Nasal cavity respiratory epithelium epithelial cell of viscerocranial mucosa (primary cell): ENCODE measurements around the gene B3GNT3. TPM values are rescaled to one million over a fixed set of nuclear protein-coding genes. Genes with fewer than 3 reads are reported as not detected.

Experiments used
- total RNA-seq: library from RNA; depleted of rRNA; stranded (reverse); fragments of >200 nt; gene quantifications from 2 replicates; pipeline ENCODE4 v1.2.3, GENCODE V29; 2014

The B3GNT3 gene, protein sequence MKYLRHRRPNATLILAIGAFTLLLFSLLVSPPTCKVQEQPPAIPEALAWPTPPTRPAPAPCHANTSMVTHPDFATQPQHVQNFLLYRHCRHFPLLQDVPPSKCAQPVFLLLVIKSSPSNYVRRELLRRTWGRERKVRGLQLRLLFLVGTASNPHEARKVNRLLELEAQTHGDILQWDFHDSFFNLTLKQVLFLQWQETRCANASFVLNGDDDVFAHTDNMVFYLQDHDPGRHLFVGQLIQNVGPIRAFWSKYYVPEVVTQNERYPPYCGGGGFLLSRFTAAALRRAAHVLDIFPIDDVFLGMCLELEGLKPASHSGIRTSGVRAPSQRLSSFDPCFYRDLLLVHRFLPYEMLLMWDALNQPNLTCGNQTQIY
- 9.1 and 12.6 TPM in 2 replicates for total RNA-seq

DNA sequence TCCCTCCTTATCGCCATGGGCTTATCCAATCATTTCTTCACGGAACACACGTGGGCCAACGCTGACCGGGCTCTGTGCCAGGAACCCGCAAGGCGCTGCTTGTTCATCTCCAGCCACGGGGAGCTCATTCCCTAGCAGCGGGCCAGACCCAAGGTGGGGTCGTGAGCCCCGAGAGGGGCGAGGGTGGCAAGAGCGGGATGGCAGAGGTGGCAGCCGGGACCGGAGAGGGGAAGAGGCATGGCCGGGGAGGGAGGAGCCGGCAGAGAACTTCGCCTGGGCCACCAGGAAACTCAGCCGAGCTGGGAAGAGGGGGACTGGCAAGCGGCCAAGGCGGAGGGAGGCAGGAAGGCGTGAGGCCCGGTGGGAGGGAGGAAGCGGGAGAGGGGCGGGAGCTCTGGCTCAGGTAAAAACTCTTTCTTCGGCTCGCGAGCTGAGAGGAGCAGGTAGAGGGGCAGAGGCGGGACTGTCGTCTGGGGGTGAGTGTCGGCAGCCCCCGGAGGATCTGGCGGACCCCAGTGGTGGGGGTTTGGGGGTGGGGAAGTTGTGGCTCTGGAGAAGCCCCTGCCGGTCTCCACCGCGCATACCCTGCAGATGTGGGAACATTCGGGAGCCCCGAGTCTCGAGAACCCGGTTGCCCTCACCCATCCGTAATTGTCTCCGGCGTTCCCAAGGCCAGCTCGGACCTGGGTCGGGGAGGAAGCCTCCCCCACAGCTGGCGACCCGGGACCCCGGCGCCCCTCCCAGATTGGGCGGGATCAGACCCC, at the start of gene B3GNT3:
Gene B3GNT3 (plus strand): TSS at position 408 of the 764 bp plus-strand sequence. CDS start 12,670 bp downstream, outside the sequence.

DNA sequence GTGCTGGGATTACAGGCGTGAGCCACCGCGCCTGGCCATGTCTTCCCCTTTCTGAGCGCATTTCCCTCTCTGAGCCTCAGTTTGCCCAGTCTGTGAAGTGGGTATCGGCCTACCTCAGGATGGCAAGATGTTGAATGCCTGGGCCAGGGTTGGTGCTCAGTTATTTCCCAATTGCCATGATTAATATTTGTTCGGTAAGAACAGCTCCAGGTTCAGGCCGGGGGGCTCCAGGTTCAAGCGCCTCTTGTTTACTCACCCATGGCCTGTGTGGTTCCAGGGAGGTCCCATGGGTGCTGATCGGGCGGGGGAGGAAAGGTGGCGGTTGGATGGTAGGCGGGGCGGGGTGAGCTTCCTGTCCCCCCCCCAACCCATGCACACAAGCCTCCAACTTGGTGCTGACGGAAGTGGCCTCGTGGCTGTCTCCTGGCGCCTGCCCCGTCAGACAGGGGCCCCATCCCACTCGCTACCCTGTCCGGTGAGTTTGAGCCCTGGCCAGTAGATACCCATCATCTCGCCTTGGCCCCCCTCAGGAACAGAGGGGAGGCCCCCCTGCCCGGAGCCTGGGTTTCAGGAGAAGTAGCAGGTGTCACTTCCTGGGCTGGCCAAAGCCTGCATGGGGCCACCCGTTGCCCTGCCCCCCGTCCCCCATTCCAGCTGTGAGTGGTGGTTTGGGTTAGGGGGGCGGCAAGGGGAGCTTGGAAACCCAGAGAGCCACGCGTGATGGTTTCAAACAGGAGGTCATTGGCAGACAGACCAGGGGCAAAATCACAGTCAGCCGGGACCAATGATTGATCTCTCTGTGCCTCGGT, 43.6 kb upstream of the B3GNT3 start, which contains the start of gene FCHO1:
Gene FCHO1 (plus strand): TSS at position 375 of the 809 bp plus-strand sequence. CDS start 3,688 bp downstream, outside the sequence.

DNA sequence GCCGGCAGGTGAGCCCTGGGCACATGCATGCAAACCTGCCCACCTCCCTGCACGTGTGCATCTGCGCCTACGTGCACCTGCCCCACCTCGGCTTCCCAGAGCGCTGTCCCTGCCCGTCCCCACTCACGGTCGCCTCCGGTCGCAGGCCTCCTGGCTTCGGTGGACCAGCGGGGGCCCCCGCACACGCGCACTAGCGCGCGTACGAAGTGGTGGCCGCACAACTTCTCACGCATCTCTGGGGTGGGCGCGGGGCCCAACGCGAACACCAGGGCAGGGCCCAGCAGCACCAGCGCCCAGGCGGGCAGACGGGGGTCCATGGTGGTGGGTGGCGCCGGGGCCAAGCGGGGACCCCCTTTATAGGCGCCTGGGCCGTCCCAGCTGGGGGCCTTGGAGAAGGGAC, 26.3 kb downstream of the B3GNT3 start, which contains the start of gene INSL3:
Gene INSL3 (minus strand): TSS at position 330 of the 400 bp plus-strand sequence. CDS start 13 bp downstream, at position 317.

DNA sequence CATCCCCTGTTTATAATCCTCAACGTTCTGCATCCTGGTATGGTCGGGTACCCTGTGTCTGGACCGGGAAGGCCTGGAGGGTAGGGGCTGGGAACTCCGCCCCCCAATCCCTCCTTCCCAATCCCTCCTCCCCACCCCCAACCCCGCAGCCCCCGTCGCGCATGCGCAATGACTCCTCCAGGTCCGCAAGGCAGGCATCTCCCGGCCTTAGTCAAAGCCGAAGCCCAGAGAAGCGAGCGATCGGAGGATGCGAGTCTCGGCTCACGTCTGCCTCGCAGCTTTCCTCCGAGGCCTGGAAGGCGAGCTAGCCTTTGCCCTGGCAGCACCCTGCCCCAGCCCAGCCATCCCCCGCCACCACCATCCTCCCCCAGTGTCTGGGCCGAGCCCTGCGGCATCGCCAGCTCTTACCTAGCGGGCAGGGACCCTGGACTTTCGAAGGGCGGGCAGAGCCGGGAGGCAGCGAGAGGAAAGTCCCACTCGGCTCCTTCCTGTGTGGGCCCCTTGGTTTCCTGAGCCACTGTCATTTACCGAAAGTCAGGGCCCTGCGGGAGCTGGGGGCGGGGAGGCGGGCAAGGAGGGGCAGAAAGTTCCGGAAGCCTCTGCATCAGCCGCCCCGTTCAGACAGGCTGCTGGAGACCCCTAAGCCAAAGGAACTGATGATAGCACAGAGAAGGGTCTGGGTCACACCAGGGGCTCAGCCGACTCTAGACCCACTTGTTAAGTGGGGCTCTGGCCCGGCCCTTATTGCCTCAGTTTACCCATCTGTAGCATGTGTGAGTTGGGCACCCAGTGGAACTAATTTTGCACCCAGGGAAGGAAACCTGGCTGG, 52.8 kb downstream of the B3GNT3 start, which contains the start of gene JAK3:
Gene JAK3 (minus strand): TSS at position 445 of the 829 bp plus-strand sequence. CDS start 3,565 bp downstream, outside the sequence.

DNA sequence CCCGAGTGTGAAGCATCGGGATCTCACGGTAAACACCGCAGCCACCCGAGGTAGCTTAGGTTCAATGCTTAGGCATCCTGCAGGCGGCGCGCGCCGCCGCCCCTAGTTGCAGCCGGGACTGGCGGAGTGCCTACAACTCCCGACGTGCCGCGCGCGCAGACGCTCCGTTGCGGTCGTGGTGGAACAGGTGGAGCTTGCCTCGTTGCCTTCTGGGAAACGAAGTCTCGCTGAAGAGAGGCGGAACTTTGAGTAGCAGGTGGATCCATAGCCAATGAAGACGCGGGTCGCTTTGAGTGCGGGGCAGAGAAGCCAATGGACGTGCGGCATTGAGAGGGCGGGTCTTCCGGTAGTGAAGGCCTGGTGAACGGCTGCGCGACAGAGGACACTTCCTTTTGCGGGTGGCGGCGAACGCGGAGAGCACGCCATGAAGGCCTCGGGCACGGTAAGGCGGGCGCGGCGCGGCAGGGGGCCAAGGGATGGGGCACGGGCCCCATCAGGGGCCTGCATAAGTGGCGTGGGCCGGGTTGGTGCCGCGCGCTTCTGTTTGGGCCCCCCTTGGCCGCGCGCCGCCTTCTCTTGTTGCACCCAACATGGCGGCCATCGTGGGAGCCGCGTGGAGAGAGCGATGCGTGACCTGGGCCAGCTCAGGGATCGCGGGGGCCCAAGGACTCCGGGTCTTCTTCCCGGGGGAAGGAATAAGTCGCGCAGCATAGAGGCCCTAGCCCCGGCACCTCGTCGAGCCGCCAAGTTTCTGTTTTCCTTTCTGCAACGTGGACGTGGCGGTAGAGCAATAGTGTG, 64.8 kb downstream of the B3GNT3 start, which contains the start of gene RPL18A:
Gene RPL18A (plus strand): TSS at position 378 of the 798 bp plus-strand sequence. CDS start 47 bp downstream, at position 425.

Other genes starting within 250 kb of the B3GNT3 start
- gene COLGALT1, start 239.5 kb upstream of the B3GNT3 start, total RNA-seq: 68.4 and 102 TPM in 2 replicates
- under 0.01 and 0.14 TPM in 2 replicates for gene UNC13A, start 106.8 kb upstream of the B3GNT3 start, total RNA-seq
- gene MAP1S, start 75.7 kb upstream of the B3GNT3 start, total RNA-seq: 12.3 and 29.0 TPM in 2 replicates
- 0.68 and 1.00 TPM in 2 replicates for gene FCHO1, start 43.7 kb upstream of the B3GNT3 start, total RNA-seq
- gene INSL3, start 26.4 kb downstream of the B3GNT3 start, total RNA-seq: 0.21 TPM in 1 of 2 replicates, not detected in the other
- 0.34 and 0.78 TPM in 2 replicates for gene JAK3, start 52.8 kb downstream of the B3GNT3 start, total RNA-seq
- gene RPL18A, start 64.8 kb downstream of the B3GNT3 start, total RNA-seq: 1,014 and 1,206 TPM in 2 replicates
- under 0.01 and 0.28 TPM in 2 replicates for gene SLC5A5, start 76.8 kb downstream of the B3GNT3 start, total RNA-seq
- 64.6 and 91.0 TPM in 2 replicates for gene CCDC124, start 137.9 kb downstream of the B3GNT3 start, total RNA-seq
- gene KCNN1, start 172.0 kb downstream of the B3GNT3 start, total RNA-seq: under 0.01 and 0.14 TPM in 2 replicates
- gene ARRDC2, start 213.0 kb downstream of the B3GNT3 start, total RNA-seq: 6.2 and 8.4 TPM in 2 replicates